T-helper 2 cell treated with Interferon-gamma antibody and Interleukin-4, amounts not matched to agents 100 ng/mL and 5 ng/mL, for 36 hours (primary cell): ENCODE results near the gene FRMD3. TPM values are rescaled to one million over a fixed set of nuclear protein-coding genes. Genes with fewer than 3 reads are reported as not detected.
"Not testable (repeated sequence)": the region's sequence is repeated elsewhere in the genome, so short reads cannot be mapped to it uniquely, and the experiment has no call there.

Experiments used
- intact Hi-C: fragments of 100-400 bp; cut with micrococcal nuclease; formaldehyde crosslinking; loops from one replicate; pipeline ENCODE4 v1.15.1; 2023
- total RNA-seq: library from RNA; stranded (reverse); gene quantifications from 2 replicates; pipeline ENCODE4 v1.2.3, GENCODE V29; 2022

FRMD3 gene
- total RNA-seq, 1 donor from 2014 or later: 0.70 TPM

- intact Hi-C loops: no loop called here
Observed at GRCh38 chr9:83392228-83392627, 146.0 kb downstream of the FRMD3 start.

GRCh38 chr9:83388346-83388745, 149.9 kb downstream of the FRMD3 start:
- intact Hi-C loops: no loop called here

- intact Hi-C loops: no loop called here
Observed at GRCh38 chr9:83387401-83388185, 150.6 kb downstream of the FRMD3 start.

GRCh38 chr9:83385317-83385716, 152.9 kb downstream of the FRMD3 start:
- intact Hi-C loops: no loop called here

GRCh38 chr9:83384214-83384613, 154.0 kb downstream of the FRMD3 start:
- intact Hi-C loops: no loop called here

GRCh38 chr9:83383034-83383433, 155.2 kb downstream of the FRMD3 start:
- intact Hi-C loops: no loop called here

- intact Hi-C loops: no loop called here
Observed at GRCh38 chr9:83382421-83382820, 155.8 kb downstream of the FRMD3 start.

GRCh38 chr9:83379045-83379444, 159.2 kb downstream of the FRMD3 start:
- intact Hi-C loops: no loop called here

GRCh38 chr9:83372957-83373356, 165.2 kb downstream of the FRMD3 start:
- intact Hi-C loops: no loop called here

- intact Hi-C loops: no loop called here
Observed at GRCh38 chr9:83367326-83367725, 170.9 kb downstream of the FRMD3 start.

- intact Hi-C loops: no loop called here
Observed at GRCh38 chr9:83362341-83362995, 175.7 kb downstream of the FRMD3 start.

- intact Hi-C loops: no loop called here
Observed at GRCh38 chr9:83359039-83359438, 179.2 kb downstream of the FRMD3 start.

GRCh38 chr9:83358493-83358892, 179.7 kb downstream of the FRMD3 start:
- intact Hi-C loops: not testable (repeated sequence)

GRCh38 chr9:83355729-83356151, 182.5 kb downstream of the FRMD3 start:
- intact Hi-C loops: no loop called here

- intact Hi-C loops: no loop called here
Observed at GRCh38 chr9:83355024-83355444, 183.2 kb downstream of the FRMD3 start.

GRCh38 chr9:83349031-83349430, 189.2 kb downstream of the FRMD3 start:
- intact Hi-C loops: no loop called here

- intact Hi-C loops: no loop called here
Observed at GRCh38 chr9:83346655-83347420, 191.4 kb downstream of the FRMD3 start.

- intact Hi-C loops: no loop called here
Observed at GRCh38 chr9:83343366-83343999, 194.7 kb downstream of the FRMD3 start.

GRCh38 chr9:83342731-83343130, 195.5 kb downstream of the FRMD3 start:
- intact Hi-C loops: no loop called here

- intact Hi-C loops: no loop called here
Observed at GRCh38 chr9:83342006-83342405, 196.2 kb downstream of the FRMD3 start.

GRCh38 chr9:83340451-83340850, 197.8 kb downstream of the FRMD3 start:
- intact Hi-C loops: no loop called here
